GM08714 (cell line): ENCODE data around the gene ACTN2.

ENCODE experiments used
- H3K4me3 ChIP-seq: fragments of 200-500 bp; sonication (Bioruptor generic); 2 replicates; pipeline ENCODE4 v1.5.1; 2014; ENCODE audit warnings: mild to moderate bottlenecking, low read length, inconsistent platforms
- ZNF274 ChIP-seq: IDR thresholded peaks from 2 replicates; pipeline ENCODE4 v1.6.1; 2012; ENCODE audit warnings: mild to moderate bottlenecking, low read depth, low read length

ACTN2 gene

GRCh38 chr1:236741753-236742152 lies 55.5 kb downstream of the ACTN2 start:
- no peak overlapping the region for H3K4me3 ChIP-seq
- no peak for TF ChIP-seq ZNF274

DNA sequence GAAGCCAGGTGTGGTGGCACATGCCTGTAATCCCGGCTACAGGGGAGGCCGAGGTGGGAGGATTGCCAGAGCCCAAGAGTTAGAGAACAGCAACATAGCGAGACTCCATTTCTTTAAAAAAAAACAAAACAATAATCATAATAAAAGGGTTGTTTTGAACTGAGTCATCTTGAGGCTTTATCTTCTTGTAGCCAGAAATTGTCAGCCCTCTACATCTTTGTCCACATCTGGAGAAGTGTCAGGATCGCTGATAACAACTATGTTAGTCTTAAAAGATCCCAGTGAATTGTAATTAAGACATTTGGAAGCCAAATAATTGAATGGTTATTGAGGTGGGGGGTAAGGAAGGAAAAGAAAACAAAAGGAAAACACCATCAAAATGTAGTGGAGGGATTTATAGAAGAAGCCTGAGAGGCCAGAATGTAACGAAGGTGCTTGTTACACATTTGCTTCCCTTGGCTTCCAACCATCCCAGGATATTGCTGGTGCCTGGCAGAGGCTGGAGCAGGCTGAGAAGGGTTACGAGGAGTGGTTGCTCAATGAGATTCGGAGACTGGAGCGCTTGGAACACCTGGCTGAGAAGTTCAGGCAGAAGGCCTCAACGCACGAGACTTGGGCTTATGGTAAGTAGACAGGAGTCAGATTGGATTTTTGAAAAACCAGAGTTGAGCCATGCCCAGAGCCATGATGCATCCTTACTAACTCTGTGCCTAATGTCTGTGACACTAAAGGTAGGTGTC lies 56.3 kb downstream of the ACTN2 start:
- no peak for TF ChIP-seq ZNF274
- H3K4me3 ChIP-seq = no peak overlapping the region

DNA sequence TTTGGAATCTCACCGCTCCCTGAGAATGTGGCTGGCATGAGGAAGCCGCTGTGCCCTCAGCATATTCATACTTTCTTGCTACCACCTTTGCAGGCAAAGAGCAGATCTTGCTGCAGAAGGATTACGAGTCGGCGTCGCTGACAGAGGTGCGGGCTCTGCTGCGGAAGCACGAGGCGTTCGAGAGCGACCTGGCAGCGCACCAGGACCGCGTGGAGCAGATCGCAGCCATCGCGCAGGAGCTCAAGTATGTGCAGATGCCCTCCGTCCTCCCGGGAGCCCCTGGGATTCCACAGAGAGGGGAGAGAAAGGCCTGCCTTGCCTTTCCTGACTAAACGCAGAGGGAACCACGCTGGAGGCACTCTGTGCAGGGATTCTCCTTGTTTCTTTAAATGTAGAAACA lies 58.2 kb downstream of the ACTN2 start:
- H3K4me3 ChIP-seq = no peak overlapping the region
- TF ChIP-seq ZNF274 = no peak

DNA sequence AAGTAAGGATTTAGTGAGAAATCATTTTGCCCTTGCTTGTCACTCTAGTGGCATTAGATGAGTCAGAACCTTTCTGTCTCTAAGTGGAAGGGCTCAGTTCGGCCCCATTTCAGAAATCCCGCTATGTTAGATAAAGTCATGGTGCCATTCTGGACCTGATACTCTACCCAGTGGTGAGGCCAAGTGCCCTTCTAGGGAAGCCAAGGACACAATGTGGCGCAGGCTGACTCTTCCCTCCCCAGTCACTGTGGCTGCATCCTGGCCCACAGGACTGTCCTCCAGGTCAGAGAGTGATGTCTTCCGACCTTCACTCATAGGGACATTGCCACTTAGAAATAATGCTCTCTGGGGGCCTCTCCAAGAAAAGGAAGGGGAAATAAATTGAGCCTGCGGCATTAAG lies 60.5 kb downstream of the ACTN2 start:
- TF ChIP-seq ZNF274 = no peak
- H3K4me3 ChIP-seq = no peak overlapping the region

- H3K4me3 ChIP-seq = no peak overlapping the region
- TF ChIP-seq ZNF274 = no peak
These were observed 61.1 kb downstream of the ACTN2 start for GRCh38 chr1:236747311-236747985.

- H3K4me3 ChIP-seq = no peak overlapping the region
- no peak for TF ChIP-seq ZNF274
These were observed 62.1 kb downstream of the ACTN2 start for GRCh38 chr1:236748268-236748870.

- H3K4me3 ChIP-seq = no peak overlapping the region
- no peak for TF ChIP-seq ZNF274
These were observed 64.6 kb downstream of the ACTN2 start for GRCh38 chr1:236750928-236751327.

DNA sequence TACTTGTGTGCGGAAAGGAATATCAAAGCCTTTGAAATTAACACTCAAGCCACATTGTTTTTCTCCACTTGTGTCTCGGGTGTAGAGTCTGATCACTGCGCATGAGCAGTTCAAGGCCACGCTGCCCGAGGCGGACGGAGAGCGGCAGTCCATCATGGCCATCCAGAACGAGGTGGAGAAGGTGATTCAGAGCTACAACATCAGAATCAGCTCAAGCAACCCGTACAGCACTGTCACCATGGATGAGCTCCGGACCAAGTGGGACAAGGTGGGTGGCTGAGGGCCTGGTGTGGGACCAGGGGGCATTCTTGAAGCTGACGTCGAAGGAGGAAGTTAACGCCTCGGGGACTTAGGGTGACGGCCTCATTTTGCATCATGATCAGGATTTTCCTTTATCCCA lies 65.1 kb downstream of the ACTN2 start:
- TF ChIP-seq ZNF274 = no peak
- no peak overlapping the region for H3K4me3 ChIP-seq

- no peak for TF ChIP-seq ZNF274
These were observed 65.6 kb downstream of the ACTN2 start for GRCh38 chr1:236751935-236752334.

DNA sequence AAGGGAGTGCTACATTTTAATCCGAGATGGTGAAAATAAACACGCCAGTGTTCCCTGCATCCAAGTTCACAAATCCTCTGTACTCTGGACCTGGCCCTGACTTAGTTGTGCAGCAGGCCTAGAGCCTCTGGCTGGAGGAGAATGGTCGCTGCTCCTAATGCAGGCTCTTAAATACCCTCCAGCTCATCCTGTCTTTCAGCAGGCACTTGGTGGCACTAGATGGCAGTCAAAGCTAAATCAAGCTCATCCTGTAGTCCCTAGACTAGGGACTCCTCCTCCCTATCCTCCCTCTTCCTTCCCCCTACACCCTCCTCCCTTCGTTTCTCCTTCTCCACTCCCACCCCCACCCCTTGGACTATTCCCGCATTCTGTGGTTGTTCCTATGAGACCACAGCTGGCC lies 67.2 kb downstream of the ACTN2 start:
- no peak overlapping the region for H3K4me3 ChIP-seq
- TF ChIP-seq ZNF274 = no peak

More at GRCh38 chr1:236751935-236752334, 65.6 kb downstream of the ACTN2 start:
- no peak overlapping the region for H3K4me3 ChIP-seq

DNA sequence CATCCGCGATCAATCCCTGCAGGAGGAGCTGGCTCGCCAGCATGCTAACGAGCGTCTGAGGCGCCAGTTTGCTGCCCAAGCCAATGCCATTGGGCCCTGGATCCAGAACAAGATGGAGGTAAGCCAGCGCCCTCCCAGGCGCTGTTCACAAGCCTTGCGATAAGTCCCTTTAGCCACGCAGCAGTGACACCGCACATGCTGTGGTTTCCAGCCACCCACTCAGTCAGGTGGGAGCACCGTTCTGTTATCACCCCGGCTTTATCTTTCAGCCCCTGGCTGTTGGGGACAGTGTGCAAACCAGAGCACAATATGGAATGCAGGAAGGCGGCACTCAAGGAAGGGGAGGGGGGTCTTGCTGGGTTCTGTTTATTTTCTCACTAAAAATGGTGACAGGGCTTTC lies 67.7 kb downstream of the ACTN2 start:
- no peak overlapping the region for H3K4me3 ChIP-seq
- no peak for TF ChIP-seq ZNF274

- no peak for TF ChIP-seq ZNF274
- no peak overlapping the region for H3K4me3 ChIP-seq
These were observed 68.4 kb downstream of the ACTN2 start for GRCh38 chr1:236754525-236755210.

GRCh38 chr1:236757640-236758039 lies 71.3 kb downstream of the ACTN2 start:
- no peak overlapping the region for H3K4me3 ChIP-seq
- no peak for TF ChIP-seq ZNF274

GRCh38 chr1:236759252-236759859 lies 73.1 kb downstream of the ACTN2 start:
- H3K4me3 ChIP-seq = no peak overlapping the region
- TF ChIP-seq ZNF274 = no peak

DNA sequence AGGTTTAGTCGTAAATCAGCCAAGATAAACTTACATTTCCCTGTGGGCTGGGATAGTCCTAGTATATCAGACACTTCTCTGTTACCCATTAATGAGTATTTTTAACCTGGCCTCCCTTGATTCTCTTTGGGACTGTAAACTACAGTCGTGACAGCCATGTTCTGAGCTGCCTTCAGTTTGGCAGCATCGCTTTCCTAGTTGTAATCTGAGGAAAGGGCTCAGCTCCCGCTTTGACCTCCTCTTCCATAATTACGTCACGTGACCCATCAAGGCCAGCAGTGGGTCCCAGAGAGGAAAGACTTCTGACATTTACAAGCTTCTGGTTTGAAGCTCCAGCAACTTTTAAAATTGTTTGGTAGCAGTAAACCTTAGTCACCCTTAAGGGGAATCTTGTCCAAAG lies 74.2 kb downstream of the ACTN2 start:
- no peak overlapping the region for H3K4me3 ChIP-seq
- TF ChIP-seq ZNF274 = no peak
